ENCODE data around the gene GSS. TPM values are rescaled to one million over a fixed set of nuclear protein-coding genes. Genes with fewer than 3 reads are reported as not detected.
A peak's percentile ranks its signal among the peaks of the same experiment; 100 is the strongest.

Gene GSS
- total RNA-seq (2014; rRNA removed; shearing (Covaris generic)) (80.7 and 85.9 TPM in 2 replicates), polyA plus RNA-seq (2016; fragmentation: Nextera tagmentation; extraction: Ambion mirVana) (68.3 and 75.0 TPM in 2 replicates)

- Histone ChIP-seq H3K79me2 (ENCODE audit: insufficient read depth) (peaks cover 20% of the 10 kb centered on the region), H3K9me2 (ENCODE audit: insufficient read depth) (no peaks in the 10 kb centered on the region), H2AFZ (peak within 1 kb of the TSS; percentile 89), H4K20me1 (ENCODE audit: insufficient read depth) (no peaks in the 10 kb centered on the region), H3K36me3 (ENCODE audit: low read depth) (0 out of 2 replicates have a peak, but pooled peaks cover 6% of the 10 kb centered on the region), H3K9me3 (ENCODE audit: low read depth) (no peaks in the 10 kb centered on the region), H3K4me3 (peak within 1 kb of the TSS; percentile 79), H3K9ac (peak within 1 kb of the TSS; percentile 88), H3F3A (ENCODE audit: insufficient read depth) (peaks cover 5% of the 10 kb centered on the region; the same call in 1 of the 2 replicates), H3K4me2 (ENCODE audit: unreplicated experiment) (peak within 1 kb of the TSS; percentile 96), H3K27ac (peak within 1 kb of the TSS; percentile 75), H3K27me3 (replicated peaks; ENCODE audit: insufficient read depth) (no peaks in the 10 kb centered on the region), H3K4me1 (ENCODE audit: insufficient read depth) (peaks cover 12% of the 10 kb centered on the region; the same call in 1 of the 2 replicates)
- DNase-seq = peak; percentile 97
- in situ Hi-C loops (cut with MboI) = no loop called here
- TF ChIP-seq EZH2 (IDR thresholded peaks at IDR 0.05; ENCODE audit: insufficient read depth, poor library complexity, severe bottlenecking) = no peak
- TF ChIP-seq EZH2phosphoT487 (IDR thresholded peaks at IDR 0.05; ENCODE audit: insufficient read depth, low read depth) = no peak
- WGBS, 2 experiments (ENCODE audit: low coverage in 1 of 2, low lambda C conversion rate in 2 of 2, missing lambda C conversion rate in 2 of 2) = 1% methylated on average over 54 to 62 of the region's 62 CpGs
Measured at GRCh38 chr20:34955231-34956040, at the start of gene GSS, which contains the start of gene MYH7B. TSS of gene GSS (minus strand) at chr20:34955806. CDS start at chr20:34951852, 3,954 bp downstream. TSS of gene MYH7B (plus strand) at chr20:34955868. CDS start at chr20:34978006, 22,138 bp downstream.

DNA sequence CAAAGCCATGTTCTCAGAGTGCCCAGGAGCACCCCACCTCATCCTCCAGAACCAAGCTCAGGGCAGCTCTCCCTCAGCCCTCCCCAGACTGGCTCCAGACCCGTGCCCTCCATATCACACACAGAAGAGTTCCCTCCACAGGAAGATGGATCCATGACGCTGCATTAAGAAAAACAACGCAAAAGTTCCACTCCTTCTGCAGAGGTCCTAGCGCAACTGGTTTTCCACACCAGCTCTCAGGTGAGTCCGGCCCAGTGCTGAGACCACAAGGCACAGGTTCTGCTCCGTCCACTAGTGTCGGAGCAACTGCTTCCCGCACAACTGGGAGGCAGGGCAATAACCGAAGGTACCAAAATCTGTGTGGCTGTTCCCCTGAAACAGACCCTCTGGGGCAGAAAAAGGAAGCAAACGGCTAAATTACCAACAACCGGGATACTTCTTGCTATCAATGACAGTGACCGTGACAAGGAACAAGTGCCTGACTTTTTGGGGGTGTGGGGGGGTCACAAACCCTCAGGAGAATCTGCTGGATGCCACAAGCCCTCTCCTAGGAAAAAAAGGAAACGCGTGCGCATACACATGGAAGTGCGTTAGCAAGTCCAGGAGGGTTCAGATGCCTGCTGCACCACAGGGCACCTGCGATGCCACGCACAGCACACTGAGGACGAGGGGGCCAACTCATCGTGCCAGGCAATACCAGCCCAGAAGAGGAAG, 49.3 kb upstream of the GSS start:
- no peak overlapping the region for H2AFZ ChIP-seq
- peaks cover 7% of the 10 kb centered on the region; the same call in 1 of the 2 replicates for H3F3A ChIP-seq (ENCODE audit: insufficient read depth)
- H3K9me3 ChIP-seq (ENCODE audit: low read depth) = no peaks in the 10 kb centered on the region
- no peaks in the 10 kb centered on the region for H3K4me1 ChIP-seq (ENCODE audit: insufficient read depth)
- no peaks in the 10 kb centered on the region for H3K9me2 ChIP-seq (ENCODE audit: insufficient read depth)
- no peak for TF ChIP-seq EZH2phosphoT487 (IDR thresholded peaks at IDR 0.05; ENCODE audit: insufficient read depth, low read depth)
- TF ChIP-seq EZH2 (IDR thresholded peaks at IDR 0.05; ENCODE audit: insufficient read depth, poor library complexity, severe bottlenecking) = no peak
- no peak overlapping the region for H3K9ac ChIP-seq
- no peak overlapping the region for H3K4me2 ChIP-seq (ENCODE audit: unreplicated experiment)
- no peaks in the 10 kb centered on the region for H3K27me3 ChIP-seq (replicated peaks; ENCODE audit: insufficient read depth)
- DNase-seq = no peak
- H3K4me3 ChIP-seq = no peak overlapping the region
- 90 to 91% methylated on average over 20 of the region's 20 CpGs for WGBS, 2 experiments (ENCODE audit: low coverage in 1 of 2, low lambda C conversion rate in 2 of 2, missing lambda C conversion rate in 2 of 2)
- peaks cover 27% of the 10 kb centered on the region for H3K36me3 ChIP-seq (ENCODE audit: low read depth)
- in situ Hi-C loops (cut with MboI) = no loop called here
- H3K79me2 ChIP-seq (ENCODE audit: insufficient read depth) = no peaks in the 10 kb centered on the region; the same call in 1 of the 2 replicates
- no peak overlapping the region for H3K27ac ChIP-seq
- H4K20me1 ChIP-seq (ENCODE audit: insufficient read depth) = no peaks in the 10 kb centered on the region

GRCh38 chr20:35004051-35004725, 48.6 kb upstream of the GSS start:
- H3K9me3 ChIP-seq (ENCODE audit: low read depth) = no peaks in the 10 kb centered on the region
- H3K79me2 ChIP-seq (ENCODE audit: insufficient read depth) = no peaks in the 10 kb centered on the region
- H2AFZ ChIP-seq = no peak overlapping the region
- 85 to 87% methylated on average over 17 to 18 of the region's 18 CpGs for WGBS, 2 experiments (ENCODE audit: low coverage in 1 of 2, low lambda C conversion rate in 2 of 2, missing lambda C conversion rate in 2 of 2)
- peaks cover 7% of the 10 kb centered on the region; the same call in 1 of the 2 replicates for H3F3A ChIP-seq (ENCODE audit: insufficient read depth)
- TF ChIP-seq EZH2 (IDR thresholded peaks at IDR 0.05; ENCODE audit: insufficient read depth, poor library complexity, severe bottlenecking) = no peak
- TF ChIP-seq EZH2phosphoT487 (IDR thresholded peaks at IDR 0.05; ENCODE audit: insufficient read depth, low read depth) = no peak
- H3K4me1 ChIP-seq (ENCODE audit: insufficient read depth) = no peaks in the 10 kb centered on the region
- no peak for DNase-seq
- in situ Hi-C loops (cut with MboI) = no loop called here
- H3K27ac ChIP-seq = no peak overlapping the region
- no peaks in the 10 kb centered on the region for H3K27me3 ChIP-seq (replicated peaks; ENCODE audit: insufficient read depth)
- H3K9ac ChIP-seq = no peak overlapping the region
- H3K9me2 ChIP-seq (ENCODE audit: insufficient read depth) = no peaks in the 10 kb centered on the region
- no peak overlapping the region for H3K4me3 ChIP-seq
- H4K20me1 ChIP-seq (ENCODE audit: insufficient read depth) = no peaks in the 10 kb centered on the region
- H3K4me2 ChIP-seq (ENCODE audit: unreplicated experiment) = no peak overlapping the region
- H3K36me3 ChIP-seq (ENCODE audit: low read depth) = peaks cover 27% of the 10 kb centered on the region
